ENCODE data around the gene IGF2R. TPM values are rescaled to one million over a fixed set of nuclear protein-coding genes. Genes with fewer than 3 reads are reported as not detected.
A peak's percentile ranks its signal among the peaks of the same experiment; 100 is the strongest.

IGF2R gene
- total and polyA plus RNA-seq, 2 of the 13 experiments (the other 11 are each of a cell fraction or from before 2014, with no cell fraction given): 38.3 to 70.0 TPM

- no peak for TF ChIP-seq MAZ (IDR thresholded peaks at IDR 0.05; ENCODE audit: borderline replicate concordance, low read depth, low read length)
- TF ChIP-seq MAZ (CRISPR knock-in tag; IDR thresholded peaks at IDR 0.05; ENCODE audit: low read depth): peak; percentile 72; the same call in 1 of the 2 replicates
- TF ChIP-seq FOXK1 (CRISPR knock-in tag; IDR thresholded peaks at IDR 0.05; ENCODE audit: borderline replicate concordance, low read depth): no peak; the same call in 1 of the 2 replicates
- TF ChIP-seq THRA (CRISPR knock-in tag; IDR thresholded peaks at IDR 0.05; ENCODE audit: borderline replicate concordance): peak; percentile 93; the same call in 1 of the 2 replicates
- no peak for TF ChIP-seq ZNF326 (CRISPR knock-in tag; IDR thresholded peaks at IDR 0.05; ENCODE audit: borderline replicate concordance)
- TF ChIP-seq, protein P1, sequence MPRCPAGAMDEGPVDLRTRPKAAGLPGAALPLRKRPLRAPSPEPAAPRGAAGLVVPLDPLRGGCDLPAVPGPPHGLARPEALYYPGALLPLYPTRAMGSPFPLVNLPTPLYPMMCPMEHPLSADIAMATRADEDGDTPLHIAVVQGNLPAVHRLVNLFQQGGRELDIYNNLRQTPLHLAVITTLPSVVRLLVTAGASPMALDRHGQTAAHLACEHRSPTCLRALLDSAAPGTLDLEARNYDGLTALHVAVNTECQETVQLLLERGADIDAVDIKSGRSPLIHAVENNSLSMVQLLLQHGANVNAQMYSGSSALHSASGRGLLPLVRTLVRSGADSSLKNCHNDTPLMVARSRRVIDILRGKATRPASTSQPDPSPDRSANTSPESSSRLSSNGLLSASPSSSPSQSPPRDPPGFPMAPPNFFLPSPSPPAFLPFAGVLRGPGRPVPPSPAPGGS (CRISPR knock-in tag; IDR thresholded peaks at IDR 0.05): peak; percentile 79; the same call in 1 of the 2 replicates
- 0 out of 2 replicates have a peak, but pooled peaks have one; percentile 14 for TF ChIP-seq ZNF317 (CRISPR knock-in tag; IDR thresholded peaks at IDR 0.05)
Observed at GRCh38 chr6:160137130-160137988, 168.5 kb downstream of the IGF2R start (continued).

All from HepG2 (cell line).